ENCODE results near the gene ABRAXAS1.

The ABRAXAS1 gene

GRCh38 chr4:83440899-83441298 lies 44.0 kb downstream of the ABRAXAS1 start:
- no peak for TF ChIP-seq POLR2AphosphoS5 (IDR thresholded peaks at IDR 0.05; ENCODE audit: low read depth, low read length)

- TF ChIP-seq TAF1 (IDR thresholded peaks at IDR 0.05; ENCODE audit: borderline replicate concordance, insufficient read depth, low read length) (no peak), FOXP2 (optimal IDR thresholded peaks at IDR 0.05; ENCODE audit: borderline replicate concordance, extremely low read depth, extremely low read length, insufficient read depth) (no peak), REST (IDR thresholded peaks at IDR 0.05; ENCODE audit: insufficient read depth in 1 of 2, low read depth in 2 of 2, low read length in 2 of 2) (no peak), SIN3A (IDR thresholded peaks at IDR 0.05; ENCODE audit: borderline replicate concordance, insufficient read depth, low read length) (no peak), POLR2AphosphoS5 (IDR thresholded peaks at IDR 0.05; ENCODE audit: low read depth, low read length) (no peak)
These were observed 44.6 kb downstream of the ABRAXAS1 start for GRCh38 chr4:83440148-83440814.

GRCh38 chr4:83438719-83439118 lies 46.2 kb downstream of the ABRAXAS1 start:
- TF ChIP-seq POLR2AphosphoS5 (IDR thresholded peaks at IDR 0.05; ENCODE audit: low read depth, low read length) (no peak), FOXP2 (optimal IDR thresholded peaks at IDR 0.05; ENCODE audit: borderline replicate concordance, extremely low read depth, extremely low read length, insufficient read depth) (no peak), TAF1 (IDR thresholded peaks at IDR 0.05; ENCODE audit: borderline replicate concordance, insufficient read depth, low read length) (no peak), REST (IDR thresholded peaks at IDR 0.05; ENCODE audit: insufficient read depth in 1 of 2, low read depth in 2 of 2, low read length in 2 of 2) (no peak), SIN3A (IDR thresholded peaks at IDR 0.05; ENCODE audit: borderline replicate concordance, insufficient read depth, low read length) (no peak)

- TF ChIP-seq REST (IDR thresholded peaks at IDR 0.05; ENCODE audit: insufficient read depth in 1 of 2, low read depth in 2 of 2, low read length in 2 of 2) (no peak), SIN3A (IDR thresholded peaks at IDR 0.05; ENCODE audit: borderline replicate concordance, insufficient read depth, low read length) (no peak), TAF1 (IDR thresholded peaks at IDR 0.05; ENCODE audit: borderline replicate concordance, insufficient read depth, low read length) (no peak), POLR2AphosphoS5 (IDR thresholded peaks at IDR 0.05; ENCODE audit: low read depth, low read length) (no peak), FOXP2 (optimal IDR thresholded peaks at IDR 0.05; ENCODE audit: borderline replicate concordance, extremely low read depth, extremely low read length, insufficient read depth) (no peak)
These were observed 48.2 kb downstream of the ABRAXAS1 start for GRCh38 chr4:83436680-83437079.

- TF ChIP-seq REST (IDR thresholded peaks at IDR 0.05; ENCODE audit: insufficient read depth in 1 of 2, low read depth in 2 of 2, low read length in 2 of 2) = no peak
- no peak for TF ChIP-seq FOXP2 (optimal IDR thresholded peaks at IDR 0.05; ENCODE audit: borderline replicate concordance, extremely low read depth, extremely low read length, insufficient read depth)
- no peak for TF ChIP-seq POLR2AphosphoS5 (IDR thresholded peaks at IDR 0.05; ENCODE audit: low read depth, low read length)
- TF ChIP-seq TAF1 (IDR thresholded peaks at IDR 0.05; ENCODE audit: borderline replicate concordance, insufficient read depth, low read length) = no peak
- no peak for TF ChIP-seq SIN3A (IDR thresholded peaks at IDR 0.05; ENCODE audit: borderline replicate concordance, insufficient read depth, low read length)
These were observed 53.7 kb downstream of the ABRAXAS1 start for GRCh38 chr4:83431200-83431599.

Data from PFSK-1 (cell line).